Trophoblast cell (in vitro differentiated cells and primary cell): ENCODE measurements around the gene ARHGAP10.
"Not testable (repeated sequence)": the region's sequence is repeated elsewhere in the genome, so short reads cannot be mapped to it uniquely, and the experiment has no call there.

Experiments
- DNase-seq, 2 donors: peaks; one replicate each; pipeline ENCODE4 v3.0.0-alpha.2; 2016
- H2AFZ ChIP-seq: 2 replicates; pipeline ENCODE4 v1.6.1; 2013; ENCODE audit warnings: low read length, moderate library complexity, mild to moderate bottlenecking; ENCODE audit not compliant: insufficient read depth, poor library complexity
- H2AK5ac ChIP-seq: 2 replicates; pipeline ENCODE4 v1.6.1; 2013; ENCODE audit warnings: mild to moderate bottlenecking, low read length
- H2BK120ac ChIP-seq: 2 replicates; pipeline ENCODE4 v1.6.1; 2013; ENCODE audit warnings: low read length, mild to moderate bottlenecking, moderate library complexity; ENCODE audit not compliant: insufficient read depth, poor library complexity
- H2BK12ac ChIP-seq: 2 replicates; pipeline ENCODE4 v1.6.1; 2013; ENCODE audit warnings: mild to moderate bottlenecking, low read length, moderate library complexity
- H2BK5ac ChIP-seq: 2 replicates; pipeline ENCODE4 v1.6.1; 2013; ENCODE audit warnings: low read length, low read depth, moderate library complexity, mild to moderate bottlenecking; ENCODE audit not compliant: poor library complexity
- H3K14ac ChIP-seq: 2 replicates; pipeline ENCODE4 v1.6.1; 2013; ENCODE audit warnings: mild to moderate bottlenecking, low read length
- H3K18ac ChIP-seq: 2 replicates; pipeline ENCODE4 v1.6.1; 2013; ENCODE audit warnings: mild to moderate bottlenecking, low read length
- H3K23ac ChIP-seq: 2 replicates; pipeline ENCODE4 v1.6.1; 2013; ENCODE audit warnings: low read length
- H3K27ac ChIP-seq: 2 replicates; pipeline ENCODE4 v1.5.1; 2013; ENCODE audit warnings: low read depth, mild to moderate bottlenecking, inconsistent platforms, low read length, moderate library complexity
- H3K27me3 ChIP-seq: 2 replicates; pipeline ENCODE4 v1.6.1; 2013; ENCODE audit warnings: inconsistent platforms, mild to moderate bottlenecking, low read length, moderate library complexity; ENCODE audit not compliant: insufficient read depth
- H3K36me3 ChIP-seq, 2 experiments: 1 replicate in 1 of 2; 2 replicates in 1 of 2; pipeline ENCODE4 v1.6.1; 2013; ENCODE audit warnings: low read length in 2 of 2, mild to moderate bottlenecking in 2 of 2, moderate library complexity in 1 of 2; ENCODE audit not compliant: insufficient read depth in 2 of 2, control insufficient read depth in 1 of 2
- H3K4ac ChIP-seq: 2 replicates; pipeline ENCODE4 v1.6.1; 2013; ENCODE audit warnings: low read depth, mild to moderate bottlenecking, low read length, moderate library complexity
- H3K4me1 ChIP-seq, 2 experiments: 1 replicate in 1 of 2; 2 replicates in 1 of 2; pipeline ENCODE4 v1.6.1; 2013; ENCODE audit warnings: low read length in 2 of 2, mild to moderate bottlenecking in 2 of 2, moderate library complexity in 1 of 2; ENCODE audit not compliant: insufficient read depth in 2 of 2, control insufficient read depth in 1 of 2
- H3K4me2 ChIP-seq: 2 replicates; pipeline ENCODE4 v1.6.1; 2013; ENCODE audit warnings: inconsistent platforms, mild to moderate bottlenecking, low read length, moderate library complexity
- H3K4me3 ChIP-seq: 2 replicates; pipeline ENCODE4 v1.5.1; 2013; ENCODE audit warnings: mild to moderate bottlenecking, low read depth, low read length, inconsistent platforms
- H3K79me1 ChIP-seq: one replicate; pipeline ENCODE4 v1.6.1; 2013; ENCODE audit warnings: low read length
- H3K79me2 ChIP-seq: 2 replicates; pipeline ENCODE4 v1.6.1; 2013; ENCODE audit warnings: low read length, mild to moderate bottlenecking; ENCODE audit not compliant: control insufficient read depth, insufficient read depth, poor library complexity
- H3K9ac ChIP-seq: 2 replicates; pipeline ENCODE4 v1.6.1; 2013; ENCODE audit warnings: mild to moderate bottlenecking, low read length
- H3K9me3 ChIP-seq: 2 replicates; pipeline ENCODE4 v1.6.1; 2013; ENCODE audit warnings: low read depth, mild to moderate bottlenecking, control low read depth, inconsistent platforms, low read length; ENCODE audit not compliant: insufficient read depth
- H4K12ac ChIP-seq: 2 replicates; pipeline ENCODE4 v1.6.1; 2013; ENCODE audit warnings: low read depth, mild to moderate bottlenecking, low read length, moderate library complexity
- H4K8ac ChIP-seq: 2 replicates; pipeline ENCODE4 v1.6.1; 2013; ENCODE audit warnings: low read depth, mild to moderate bottlenecking, low read length, moderate library complexity
- H4K91ac ChIP-seq: one replicate; pipeline ENCODE4 v1.6.1; 2013; ENCODE audit warnings: low read depth, mild to moderate bottlenecking, low read length, moderate library complexity
- WGBS: extraction: QIAGEN DNeasy Blood & Tissue Kit; methylation state at CpG from one replicate; pipeline ENCODE4 v1.1.7; 2013; ENCODE audit warnings: missing lambda C conversion rate; ENCODE audit not compliant: insufficient read length, insufficient coverage; ENCODE audit errors: extremely low coverage; 5-methylcytosine and 5-hydroxymethylcytosine counted together

The ARHGAP10 gene

GRCh38 chr4:148000038-148000437 lies 268.1 kb downstream of the ARHGAP10 start:
- H3K23ac ChIP-seq, H2BK120ac ChIP-seq, H2AK5ac ChIP-seq, H2BK5ac ChIP-seq, H4K12ac ChIP-seq, H3K9me3 ChIP-seq, H2AFZ ChIP-seq, H3K4me3 ChIP-seq, H2BK12ac ChIP-seq, H3K9ac ChIP-seq, H3K4ac ChIP-seq, H4K8ac ChIP-seq, H3K36me3 ChIP-seq, H3K14ac ChIP-seq, H3K4me1 ChIP-seq, H4K91ac ChIP-seq, H3K79me2 ChIP-seq, H3K27ac ChIP-seq, H3K27me3 ChIP-seq, H3K4me2 ChIP-seq, H3K18ac ChIP-seq, DNase-seq, H3K79me1 ChIP-seq: not testable (repeated sequence)
- WGBS, result no CpG with 5 or more reads among the region's 1 CpG

GRCh38 chr4:148004228-148004857 lies 272.5 kb downstream of the ARHGAP10 start:
- no peak overlapping the region for H3K4ac ChIP-seq
- H2AK5ac ChIP-seq, result no peak overlapping the region
- H4K8ac ChIP-seq, result no peak overlapping the region
- H3K14ac ChIP-seq, result no peak overlapping the region
- no peak overlapping the region for H4K12ac ChIP-seq
- no peak overlapping the region for H3K4me3 ChIP-seq
- H3K27ac ChIP-seq, result no peak overlapping the region
- H2BK120ac ChIP-seq, result no peak overlapping the region
- no peak overlapping the region for H2AFZ ChIP-seq
- H3K4me1 ChIP-seq, result peaks cover 5 to 11% of the 10 kb centered on the region in 2 experiments
- no peak overlapping the region for H4K91ac ChIP-seq
- DNase-seq, result no peak
- H3K79me1 ChIP-seq, result no peaks in the 10 kb centered on the region
- no peak overlapping the region for H3K4me2 ChIP-seq
- peaks cover 2% of the 10 kb centered on the region for H3K9me3 ChIP-seq
- no peak overlapping the region for H2BK5ac ChIP-seq
- peaks cover 2% of the 10 kb centered on the region for H3K79me2 ChIP-seq
- H3K9ac ChIP-seq, result no peak overlapping the region
- no peak overlapping the region for H3K18ac ChIP-seq
- no peak overlapping the region for H3K23ac ChIP-seq
- H2BK12ac ChIP-seq, result no peak overlapping the region
- H3K27me3 ChIP-seq, result no peaks in the 10 kb centered on the region
- no CpG with 5 or more reads among the region's 6 CpGs for WGBS
- peaks cover 3 to 5% of the 10 kb centered on the region in 2 experiments for H3K36me3 ChIP-seq

DNA sequence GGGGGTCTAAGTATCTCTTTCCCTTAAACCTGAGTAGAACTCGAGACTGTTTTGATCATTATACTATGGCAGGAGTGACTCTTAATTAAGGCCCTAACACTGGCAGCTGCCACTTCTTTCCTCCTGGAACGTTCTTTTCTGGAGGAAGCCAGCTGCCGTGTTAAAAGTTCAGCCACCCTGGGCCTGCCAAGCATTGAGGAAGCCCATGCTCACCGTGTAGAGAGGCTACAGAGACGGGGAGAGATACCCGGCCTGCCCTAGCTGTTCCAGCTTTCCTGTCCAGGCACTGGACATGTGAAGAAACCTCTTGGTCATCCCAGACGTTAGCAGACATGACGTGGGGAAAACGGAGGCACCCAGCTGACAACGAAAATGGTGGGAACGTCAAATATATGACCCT lies 274.1 kb downstream of the ARHGAP10 start:
- DNase-seq, result no peak
- Histone ChIP-seq H2BK5ac (no peak overlapping the region), H2AFZ (no peak overlapping the region), H3K23ac (no peak overlapping the region), H3K4me3 (no peak overlapping the region), H3K79me2 (peaks cover 2% of the 10 kb centered on the region), H2AK5ac (peak overlapping the region; percentile 53), H3K18ac (peak overlapping the region; percentile 82), H3K36me3 (peaks cover 0 to 2% of the 10 kb centered on the region in 2 experiments), H3K9ac (peak overlapping the region; percentile 29), H4K91ac (peak overlapping the region; percentile 18), H3K14ac (peak overlapping the region; percentile 19), H2BK120ac (peak overlapping the region; percentile 6), H3K4me1 (peaks cover 5 to 11% of the 10 kb centered on the region in 2 experiments), H3K4ac (no peak overlapping the region), H3K4me2 (no peak overlapping the region), H3K27ac (no peak overlapping the region), H3K9me3 (no peaks in the 10 kb centered on the region), H3K79me1 (no peaks in the 10 kb centered on the region), H4K8ac (no peak overlapping the region), H3K27me3 (no peaks in the 10 kb centered on the region), H4K12ac (no peak overlapping the region), H2BK12ac (peak overlapping the region; percentile 24)
- no CpG with 5 or more reads among the region's 11 CpGs for WGBS

DNA sequence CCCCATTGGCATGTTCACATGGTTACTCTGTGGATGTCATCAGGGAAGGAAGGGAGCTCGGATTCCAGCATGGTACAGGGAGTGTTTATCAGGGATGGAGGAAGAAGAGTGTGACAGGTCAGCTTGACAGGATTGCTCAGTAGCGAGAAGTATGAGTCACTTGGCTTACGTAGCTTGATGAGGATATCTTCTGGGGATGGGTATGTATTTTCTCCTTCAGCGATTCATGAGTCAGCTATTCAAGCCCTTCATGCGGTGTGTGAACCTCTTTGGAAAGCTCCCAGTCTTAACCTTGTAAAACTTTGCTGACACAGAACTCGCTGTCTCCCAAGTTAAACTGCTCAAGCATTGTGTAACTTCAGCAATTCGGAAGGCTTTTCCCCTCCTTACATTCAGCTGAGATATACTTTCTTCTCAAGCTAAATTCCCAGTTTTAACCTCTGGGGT lies 275.4 kb downstream of the ARHGAP10 start:
- no peak overlapping the region for H4K12ac ChIP-seq
- H3K27me3 ChIP-seq, result no peaks in the 10 kb centered on the region
- H3K14ac ChIP-seq, result no peak overlapping the region
- no peak overlapping the region for H3K4me3 ChIP-seq
- H2BK120ac ChIP-seq, result no peak overlapping the region
- WGBS, result no CpG with 5 or more reads among the region's 7 CpGs
- H2BK5ac ChIP-seq, result no peak overlapping the region
- peaks cover 0 to 2% of the 10 kb centered on the region in 2 experiments for H3K36me3 ChIP-seq
- H3K18ac ChIP-seq, result no peak overlapping the region
- peaks cover 1% of the 10 kb centered on the region for H3K9me3 ChIP-seq
- no peak overlapping the region for H4K8ac ChIP-seq
- H3K4me2 ChIP-seq, result peak overlapping the region; percentile 7
- H3K4ac ChIP-seq, result no peak overlapping the region
- H2AK5ac ChIP-seq, result no peak overlapping the region
- peak overlapping the region; percentile 43 for H3K27ac ChIP-seq
- H3K4me1 ChIP-seq, result peaks cover 5 to 11% of the 10 kb centered on the region in 2 experiments
- H4K91ac ChIP-seq, result no peak overlapping the region
- no peak overlapping the region for H2AFZ ChIP-seq
- H3K9ac ChIP-seq, result no peak overlapping the region
- H2BK12ac ChIP-seq, result no peak overlapping the region
- H3K79me1 ChIP-seq, result no peaks in the 10 kb centered on the region
- H3K23ac ChIP-seq, result no peak overlapping the region
- peak; percentile 79 to 92 for DNase-seq
- peaks cover 2% of the 10 kb centered on the region for H3K79me2 ChIP-seq
